ENCODE results near the gene MYO7B. TPM values are rescaled to one million over a fixed set of nuclear protein-coding genes. Genes with fewer than 3 reads are reported as not detected.

MYO7B gene
- total RNA-seq, 4 donors from 2014 or later, result 0.27 to 0.77 (median 0.54) TPM; not detected in 1

- H3K9me3 ChIP-seq, result no peaks in the 10 kb centered on the region
- TF ChIP-seq POLR2A (IDR thresholded peaks at IDR 0.05), result no peak
- no peak for TF ChIP-seq EP300 (IDR thresholded peaks at IDR 0.05)
- TF ChIP-seq POLR2AphosphoS5 (IDR thresholded peaks at IDR 0.05), result no peak
- no peak for TF ChIP-seq CTCF (IDR thresholded peaks at IDR 0.05)
- H3K36me3 ChIP-seq, result no peaks in the 10 kb centered on the region
- H3K4me1 ChIP-seq, result peaks cover 0 to 12% (median 8%) of the 10 kb centered on the region in 3 donors
- peak; percentile 86 for ATAC-seq
- no peak overlapping the region for H3K27ac ChIP-seq
- H3K27me3 ChIP-seq, result no peaks in the 10 kb centered on the region
- WGBS, 2 donors (ENCODE audit: low coverage in 1 of 2), result 20 to 76% methylated on average over 1 to 13 of the region's 26 CpGs
- H3K4me3 ChIP-seq, result no peak overlapping the region
Measured at GRCh38 chr2:127576433-127577207, 41.1 kb downstream of the MYO7B start.

- Histone ChIP-seq H3K9me3 (no peaks in the 10 kb centered on the region), H3K27ac (no peak overlapping the region), H3K27me3 (no peaks in the 10 kb centered on the region), H3K4me3 (no peak overlapping the region), H3K36me3 (no peaks in the 10 kb centered on the region), H3K4me1 (peaks cover 0 to 12% (median 8%) of the 10 kb centered on the region in 3 donors)
- TF ChIP-seq POLR2AphosphoS5 (IDR thresholded peaks at IDR 0.05) (no peak), POLR2A (IDR thresholded peaks at IDR 0.05) (no peak), EP300 (IDR thresholded peaks at IDR 0.05) (no peak), CTCF (IDR thresholded peaks at IDR 0.05) (no peak)
- WGBS, 2 donors (ENCODE audit: low coverage in 1 of 2), result 100% methylated on average over 2 of the region's 2 CpGs; no CpG with 5 or more reads in 1 of the 2 donors
- ATAC-seq, result no peak
Measured at GRCh38 chr2:127577208-127577475, 41.7 kb downstream of the MYO7B start.

GRCh38 chr2:127577503-127577902 is 42.0 kb downstream of the MYO7B start:
- no peak for ATAC-seq
- Histone ChIP-seq H3K9me3 (no peaks in the 10 kb centered on the region), H3K4me1 (peaks cover 0 to 12% (median 8%) of the 10 kb centered on the region in 3 donors), H3K36me3 (no peaks in the 10 kb centered on the region), H3K4me3 (no peak overlapping the region), H3K27me3 (no peaks in the 10 kb centered on the region), H3K27ac (no peak overlapping the region)
- WGBS, 2 donors (ENCODE audit: low coverage in 1 of 2), result 90% methylated on average over 2 of the region's 12 CpGs; no CpG with 5 or more reads in 1 of the 2 donors
- TF ChIP-seq POLR2A (IDR thresholded peaks at IDR 0.05) (no peak), POLR2AphosphoS5 (IDR thresholded peaks at IDR 0.05) (no peak), EP300 (IDR thresholded peaks at IDR 0.05) (no peak), CTCF (IDR thresholded peaks at IDR 0.05) (no peak)

GRCh38 chr2:127577973-127578372 is 42.5 kb downstream of the MYO7B start:
- Histone ChIP-seq H3K27me3 (no peaks in the 10 kb centered on the region), H3K4me3 (no peak overlapping the region), H3K36me3 (no peaks in the 10 kb centered on the region), H3K4me1 (peaks cover 0 to 12% (median 8%) of the 10 kb centered on the region in 3 donors), H3K9me3 (no peaks in the 10 kb centered on the region), H3K27ac (no peak overlapping the region)
- ATAC-seq, result no peak
- 96 to 100% methylated on average over 2 to 7 of the region's 11 CpGs for WGBS, 2 donors (ENCODE audit: low coverage in 1 of 2)
- TF ChIP-seq CTCF (IDR thresholded peaks at IDR 0.05) (no peak), POLR2AphosphoS5 (IDR thresholded peaks at IDR 0.05) (no peak), EP300 (IDR thresholded peaks at IDR 0.05) (no peak), POLR2A (IDR thresholded peaks at IDR 0.05) (no peak)

- H3K36me3 ChIP-seq, result no peaks in the 10 kb centered on the region
- H3K27ac ChIP-seq, result no peak overlapping the region
- TF ChIP-seq CTCF (IDR thresholded peaks at IDR 0.05) (no peak), POLR2AphosphoS5 (IDR thresholded peaks at IDR 0.05) (no peak), POLR2A (IDR thresholded peaks at IDR 0.05) (no peak), EP300 (IDR thresholded peaks at IDR 0.05) (no peak)
- 57 to 71% methylated on average over 1 to 6 of the region's 6 CpGs for WGBS, 2 donors (ENCODE audit: low coverage in 1 of 2)
- H3K27me3 ChIP-seq, result no peaks in the 10 kb centered on the region
- no peak for ATAC-seq
- H3K4me3 ChIP-seq, result no peak overlapping the region
- peaks cover 0 to 12% (median 8%) of the 10 kb centered on the region in 3 donors for H3K4me1 ChIP-seq
- no peaks in the 10 kb centered on the region for H3K9me3 ChIP-seq
Measured at GRCh38 chr2:127578411-127578810, 42.9 kb downstream of the MYO7B start.

Measured in gastroesophageal sphincter (tissue), 4 donors.